WTC11 (cell line): Measurements from ENCODE around the gene KCNG1.

Experiments
- ATF3 ChIP-seq: sonication (generic); formaldehyde crosslinking; conservative IDR thresholded peaks from 2 replicates; pipeline ENCODE4 v1.8.1; 2022; ENCODE audit warnings: mild to moderate bottlenecking, missing genetic modification reagents
- CREM ChIP-seq: sonication (generic); formaldehyde crosslinking; IDR thresholded peaks from 2 replicates; pipeline ENCODE4 v1.8.1; 2022; ENCODE audit warnings: mild to moderate bottlenecking, missing genetic modification reagents, moderate library complexity
- CTCF ChIP-seq: fragments of 200-600 bp; IDR thresholded peaks from 2 replicates; pipeline ENCODE4 v1.8.0; 2022; ENCODE audit warnings: antibody characterized with exemption
- MAX ChIP-seq: sonication (generic); formaldehyde crosslinking; IDR thresholded peaks from 2 replicates; pipeline ENCODE4 v1.8.0; 2022; ENCODE audit warnings: mild to moderate bottlenecking, missing genetic modification reagents
- NR3C1 ChIP-seq: sonication (generic); formaldehyde crosslinking; conservative IDR thresholded peaks from 2 replicates; pipeline ENCODE4 v1.8.1; 2023; ENCODE audit warnings: low read depth, mild to moderate bottlenecking, missing genetic modification reagents
- TCF7 ChIP-seq: sonication (generic); formaldehyde crosslinking; IDR thresholded peaks from 2 replicates; pipeline ENCODE4 v1.8.0; 2022; ENCODE audit warnings: mild to moderate bottlenecking, low read depth, missing genetic modification reagents, moderate library complexity
- TEAD4 ChIP-seq: sonication (generic); formaldehyde crosslinking; IDR thresholded peaks from 2 replicates; pipeline ENCODE4 v1.8.0; 2022; ENCODE audit warnings: mild to moderate bottlenecking, missing genetic modification reagents
- USF1 ChIP-seq: sonication (generic); formaldehyde crosslinking; IDR thresholded peaks from 2 replicates; pipeline ENCODE4 v1.8.0; 2022; ENCODE audit warnings: mild to moderate bottlenecking, missing genetic modification reagents
- USF2 ChIP-seq: sonication (generic); formaldehyde crosslinking; IDR thresholded peaks from 2 replicates; pipeline ENCODE4 v1.8.1; 2023; ENCODE audit warnings: mild to moderate bottlenecking, missing genetic modification reagents, moderate library complexity
- ZNF121 ChIP-seq: sonication (generic); formaldehyde crosslinking; IDR thresholded peaks from 2 replicates; pipeline ENCODE4 v1.8.0; 2023; ENCODE audit warnings: missing genetic modification reagents

- TF ChIP-seq MAX (CRISPR knock-in tag) (no peak), NR3C1 (CRISPR knock-in tag) (no peak), ZNF121 (CRISPR knock-in tag) (no peak), TCF7 (no peak), CTCF (no peak), USF2 (CRISPR knock-in tag) (no peak), USF1 (no peak), ATF3 (CRISPR knock-in tag) (no peak), CREM (CRISPR knock-in tag) (no peak), TEAD4 (CRISPR knock-in tag) (no peak)
Observed at GRCh38 chr20:51058017-51058416, 35.1 kb upstream of the KCNG1 start.
